Fibroblast of lung (primary cell): Measurements from ENCODE around the gene SLC26A2. TPM values are rescaled to one million over a fixed set of nuclear protein-coding genes. Genes with fewer than 3 reads are reported as not detected.
A peak's percentile ranks its signal among the peaks of the same experiment; 100 is the strongest.

ENCODE experiments used
- DNase-seq, 2 donors: peaks; one replicate each; pipeline versions ENCODE4 v3.0.0 to v3.0.0-alpha.2; 2010; ENCODE audit warnings: low read depth in 2 of 2
- H2AFZ ChIP-seq: 2 replicates; pipeline ENCODE4 v1.5.1; 2012; ENCODE audit warnings: low read length, control low read depth, inconsistent platforms
- H3K27ac ChIP-seq: 2 replicates; pipeline ENCODE4 v1.5.1; 2011; ENCODE audit warnings: low read length, control low read depth; ENCODE audit not compliant: insufficient read depth
- H3K27me3 ChIP-seq: 2 replicates; pipeline ENCODE4 v1.5.1; 2011; ENCODE audit warnings: mild to moderate bottlenecking, low read length; ENCODE audit not compliant: control insufficient read depth, insufficient read depth
- H3K36me3 ChIP-seq: 2 replicates; pipeline ENCODE4 v1.5.1; 2011; ENCODE audit warnings: low read length; ENCODE audit not compliant: control insufficient read depth, insufficient read depth
- H3K4me1 ChIP-seq: 2 replicates; pipeline ENCODE4 v1.5.1; 2011; ENCODE audit warnings: low read length; ENCODE audit not compliant: control insufficient read depth, insufficient read depth; ENCODE audit errors: extremely low read depth
- H3K4me2 ChIP-seq: 2 replicates; pipeline ENCODE4 v1.5.1; 2011; ENCODE audit warnings: low read length, control low read depth; ENCODE audit not compliant: insufficient read depth; ENCODE audit errors: extremely low read depth
- H3K4me3 ChIP-seq, 4 experiments: fragments of 200-600 bp in 1 of 4; sonication (generic) in 1 of 4; replicated peaks in 1 of 4; 2 replicates each; pipeline ENCODE4 v1.5.1; 2011 to 2016; ENCODE audit warnings: low read length in 4 of 4, low read depth in 3 of 4, mild to moderate bottlenecking in 3 of 4, control low read depth in 2 of 4, inconsistent platforms in 1 of 4, mixed read lengths in 1 of 4; ENCODE audit not compliant: insufficient read depth in 1 of 4; ENCODE audit errors: control extremely low read depth in 1 of 4
- H3K79me2 ChIP-seq: 2 replicates; pipeline ENCODE4 v1.5.1; 2012; ENCODE audit warnings: mild to moderate bottlenecking, low read length, inconsistent platforms; ENCODE audit not compliant: control insufficient read depth, insufficient read depth
- H3K9ac ChIP-seq: 2 replicates; pipeline ENCODE4 v1.5.1; 2011; ENCODE audit warnings: mild to moderate bottlenecking, low read length, control low read depth; ENCODE audit not compliant: insufficient read depth
- H3K9me3 ChIP-seq: 2 replicates; pipeline ENCODE4 v1.5.1; 2012; ENCODE audit warnings: low read depth, low read length; ENCODE audit not compliant: control insufficient read depth, insufficient read depth
- H4K20me1 ChIP-seq: 2 replicates; pipeline ENCODE4 v1.5.1; 2011; ENCODE audit warnings: low read length; ENCODE audit not compliant: control insufficient read depth, insufficient read depth; ENCODE audit errors: extremely low read depth
- CTCF ChIP-seq, 2 donors: IDR thresholded peaks in 1 of 2; conservative IDR thresholded peaks in 1 of 2; 1 replicate in 1 of 2; 2 replicates in 1 of 2; pipeline ENCODE4 v1.5.1; 2011 to 2012; ENCODE audit warnings: low read length in 2 of 2, control low read depth in 1 of 2, inconsistent platforms in 1 of 2, low read depth in 1 of 2, mild to moderate bottlenecking in 1 of 2
- EZH2 ChIP-seq: IDR thresholded peaks from 2 replicates; pipeline ENCODE4 v1.5.1; 2012; ENCODE audit warnings: low read length, control low read depth, mild to moderate bottlenecking; ENCODE audit errors: missing control alignments
- polyA plus RNA-seq, 2 donors: library from polyadenylated mRNA; depleted of rRNA in 1 of 2; stranded (reverse) in 1 of 2; unstranded in 1 of 2; fragments of >200 nt; gene quantifications; 2 replicates each; pipeline ENCODE4 v1.2.1, GENCODE V29; 2011 to 2012; ENCODE audit warnings: missing spikeins in 1 of 2
- total RNA-seq: library from RNA; depleted of rRNA; stranded (reverse); fragments of >200 nt; gene quantifications from 2 replicates; pipeline ENCODE4 v1.2.1, GENCODE V29; 2014

The SLC26A2 gene
- total and polyA plus RNA-seq, 2 donors (not counting 1 experiment from before 2014, with no cell fraction given), result 10.3 to 11.6 TPM

GRCh38 chr5:149999866-150000255 is 39.3 kb downstream of the SLC26A2 start:
- peaks cover 45% of the 10 kb centered on the region for H3K79me2 ChIP-seq
- TF ChIP-seq CTCF (conservative IDR thresholded peaks at IDR 0.05 in 1 of 2, IDR thresholded peaks at IDR 0.05 in 1 of 2; ENCODE audit: low read depth in 1 of 2, low read length in 2 of 2) (no peak), EZH2 (no peak)

GRCh38 chr5:150000256-150000989 is 39.9 kb downstream of the SLC26A2 start, which contains the start of the genes HMGXB3 and TIGD6:
Gene HMGXB3 (plus strand): TSS chr5:150000739. CDS start chr5:150004853, 4,114 bp downstream.
Gene TIGD6 (minus strand): TSS chr5:150000654. CDS start chr5:149996348, 4,306 bp downstream.
- DNase-seq, result peak; percentile 95 to 96
- H3K9ac ChIP-seq, result peak within 1 kb of the TSS; percentile 99
- TF ChIP-seq CTCF (conservative IDR thresholded peaks at IDR 0.05 in 1 of 2, IDR thresholded peaks at IDR 0.05 in 1 of 2; ENCODE audit: low read depth in 1 of 2, low read length in 2 of 2) (no peak), EZH2 (no peak)

More at GRCh38 chr5:149999866-150000255, 39.3 kb downstream of the SLC26A2 start:
- DNase-seq, result no peak
- H3K4me3 ChIP-seq, result peak overlapping the region; percentile 84 to 99 (median 95)
- H3K36me3 ChIP-seq, result no peaks in the 10 kb centered on the region
- H4K20me1 ChIP-seq, result no peaks in the 10 kb centered on the region
- no peaks in the 10 kb centered on the region for H3K27me3 ChIP-seq
- H3K27ac ChIP-seq, result peak overlapping the region; percentile 97
- H3K9me3 ChIP-seq, result no peaks in the 10 kb centered on the region
- peak overlapping the region; percentile 99 for H3K9ac ChIP-seq
- peak overlapping the region; percentile 84 for H3K4me2 ChIP-seq
- peak overlapping the region; percentile 94 for H2AFZ ChIP-seq
- H3K4me1 ChIP-seq, result peaks cover 8% of the 10 kb centered on the region

GRCh38 chr5:150000990-150001659 is 40.6 kb downstream of the SLC26A2 start:
- H3K27me3 ChIP-seq, result no peaks in the 10 kb centered on the region
- H3K79me2 ChIP-seq, result peaks cover 53% of the 10 kb centered on the region
- H3K36me3 ChIP-seq, result peaks cover 3% of the 10 kb centered on the region
- H3K27ac ChIP-seq, result peak overlapping the region; percentile 97
- peak overlapping the region; percentile 84 to 99 (median 95) for H3K4me3 ChIP-seq
- peak overlapping the region; percentile 99 for H3K9ac ChIP-seq
- no peaks in the 10 kb centered on the region for H4K20me1 ChIP-seq
- peak overlapping the region; percentile 87 for H3K4me2 ChIP-seq
- H3K9me3 ChIP-seq, result no peaks in the 10 kb centered on the region
- peaks cover 8% of the 10 kb centered on the region for H3K4me1 ChIP-seq
- DNase-seq, result peak; percentile 35 to 56
- H2AFZ ChIP-seq, result peak overlapping the region; percentile 38
- TF ChIP-seq CTCF (conservative IDR thresholded peaks at IDR 0.05 in 1 of 2, IDR thresholded peaks at IDR 0.05 in 1 of 2; ENCODE audit: low read depth in 1 of 2, low read length in 2 of 2), result peak in 1 of 2 donors; percentile 11
- TF ChIP-seq EZH2, result no peak

More at GRCh38 chr5:150000256-150000989, 39.9 kb downstream of the SLC26A2 start, which contains the start of the genes HMGXB3 and TIGD6:
- Histone ChIP-seq H3K27me3 (no peaks in the 10 kb centered on the region), H3K79me2 (peaks cover 48% of the 10 kb centered on the region), H3K4me3 (peak within 1 kb of the TSS; percentile 84 to 99 (median 95)), H2AFZ (peak within 1 kb of the TSS; percentile 94), H3K27ac (peak within 1 kb of the TSS; percentile 97), H4K20me1 (no peaks in the 10 kb centered on the region), H3K4me2 (peak within 1 kb of the TSS; percentile 87), H3K36me3 (no peaks in the 10 kb centered on the region), H3K4me1 (peaks cover 8% of the 10 kb centered on the region), H3K9me3 (no peaks in the 10 kb centered on the region)
